Measurements from ENCODE around the gene HOXB4. TPM values are rescaled to one million over a fixed set of nuclear protein-coding genes. Genes with fewer than 3 reads are reported as not detected.

Gene HOXB4
- total RNA-seq, 4 donors from 2014 or later, result 0.67 to 1.2 (median 0.80) TPM

GRCh38 chr17:48621410-48622392 is 43.6 kb upstream of the HOXB4 start:
- Histone ChIP-seq H3K27ac (no peak overlapping the region), H3K36me3 (no peaks in the 10 kb centered on the region), H3K27me3 (peaks cover 82% of the 10 kb centered on the region), H3K4me3 (replicated peaks in 1 of 3) (no peak overlapping the region), H3K9me3 (no peaks in the 10 kb centered on the region), H3K4me1 (peaks cover 10 to 20% of the 10 kb centered on the region in 2 donors)
- 18 to 22% methylated on average over 20 to 40 of the region's 41 CpGs for WGBS, 2 donors
- TF ChIP-seq POLR2A (IDR thresholded peaks at IDR 0.05), result no peak
- no peak for TF ChIP-seq CTCF (IDR thresholded peaks at IDR 0.05)
- DNase-seq, result no peak
- intact Hi-C loops (cut with DNase I), result no loop called here

GRCh38 chr17:48620461-48621139 is 42.5 kb upstream of the HOXB4 start:
- Histone ChIP-seq H3K4me1 (peaks cover 5 to 9% of the 10 kb centered on the region in 2 donors), H3K27me3 (peaks cover 82% of the 10 kb centered on the region), H3K9me3 (no peaks in the 10 kb centered on the region), H3K27ac (no peak overlapping the region), H3K4me3 (replicated peaks in 1 of 3) (no peak overlapping the region), H3K36me3 (no peaks in the 10 kb centered on the region)
- intact Hi-C loops (cut with DNase I), result no loop called here
- WGBS, 2 donors, result 16 to 29% methylated on average over 6 of the region's 6 CpGs
- TF ChIP-seq POLR2A (IDR thresholded peaks at IDR 0.05), result no peak
- TF ChIP-seq CTCF (IDR thresholded peaks at IDR 0.05), result no peak
- no peak for DNase-seq

GRCh38 chr17:48619826-48620449 is 41.8 kb upstream of the HOXB4 start:
- no peak overlapping the region for H3K27ac ChIP-seq
- DNase-seq, result no peak
- H3K4me1 ChIP-seq, result peaks cover 0 to 2% of the 10 kb centered on the region in 2 donors
- 16 to 28% methylated on average over 14 to 32 of the region's 32 CpGs for WGBS, 2 donors
- TF ChIP-seq CTCF (IDR thresholded peaks at IDR 0.05) (no peak), POLR2A (IDR thresholded peaks at IDR 0.05) (no peak)
- H3K36me3 ChIP-seq, result no peaks in the 10 kb centered on the region
- intact Hi-C loops (cut with DNase I), result loop anchor here (10.0 kb wide), 1 partner anchor 285 kb away; no protein-coding TSS in a partner anchor
- no peaks in the 10 kb centered on the region for H3K9me3 ChIP-seq
- no peak overlapping the region for H3K4me3 ChIP-seq (replicated peaks in 1 of 3)
- peaks cover 84% of the 10 kb centered on the region for H3K27me3 ChIP-seq

DNA sequence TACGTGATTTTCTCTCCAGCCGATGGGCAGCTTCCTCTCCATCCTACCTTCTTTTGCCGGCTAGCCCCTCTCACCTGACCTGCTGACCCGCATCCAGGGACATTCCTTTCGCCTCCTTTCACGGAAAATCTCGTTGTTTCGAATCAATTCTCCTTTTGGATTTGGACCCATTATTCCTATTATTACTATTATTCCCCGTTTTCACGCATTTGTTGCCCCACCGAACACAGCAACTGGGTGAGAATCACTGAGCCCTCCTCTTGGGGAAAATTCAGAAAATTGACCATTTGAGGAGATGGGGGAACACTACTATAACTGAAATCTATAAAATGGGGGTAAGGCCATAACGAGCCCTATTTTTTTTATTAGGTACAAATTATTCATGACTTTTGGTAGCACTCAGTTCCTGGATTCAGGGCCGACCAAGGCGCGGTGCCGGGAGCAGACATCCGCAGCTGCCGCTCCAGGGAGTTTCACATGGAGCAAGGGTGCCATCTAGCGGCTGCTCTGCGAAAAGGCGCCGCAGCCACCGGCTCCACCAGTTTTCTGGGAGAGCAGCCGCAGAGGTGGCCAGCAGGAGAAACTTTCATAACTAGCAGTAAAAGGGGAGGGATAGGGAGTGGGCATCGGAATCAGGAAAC is 40.2 kb upstream of the HOXB4 start:
- 3 to 4% methylated on average over 25 of the region's 25 CpGs for WGBS, 2 donors
- Histone ChIP-seq H3K4me3 (replicated peaks in 1 of 3) (no peak overlapping the region), H3K27me3 (peaks cover 91% of the 10 kb centered on the region), H3K36me3 (no peaks in the 10 kb centered on the region), H3K27ac (no peak overlapping the region), H3K4me1 (peaks cover 4 to 12% of the 10 kb centered on the region in 2 donors), H3K9me3 (no peaks in the 10 kb centered on the region)
- TF ChIP-seq CTCF (IDR thresholded peaks at IDR 0.05) (peak; percentile 92 to 96 (median 95)), POLR2A (IDR thresholded peaks at IDR 0.05) (no peak)
- peak; percentile 83 to 85 for DNase-seq
- intact Hi-C loops (cut with DNase I), result loop anchor here (10.0 kb wide), 1 partner anchor 284 kb away; no protein-coding TSS in a partner anchor
